ENCODE measurements around the gene AKT2.

The AKT2 gene

DNA sequence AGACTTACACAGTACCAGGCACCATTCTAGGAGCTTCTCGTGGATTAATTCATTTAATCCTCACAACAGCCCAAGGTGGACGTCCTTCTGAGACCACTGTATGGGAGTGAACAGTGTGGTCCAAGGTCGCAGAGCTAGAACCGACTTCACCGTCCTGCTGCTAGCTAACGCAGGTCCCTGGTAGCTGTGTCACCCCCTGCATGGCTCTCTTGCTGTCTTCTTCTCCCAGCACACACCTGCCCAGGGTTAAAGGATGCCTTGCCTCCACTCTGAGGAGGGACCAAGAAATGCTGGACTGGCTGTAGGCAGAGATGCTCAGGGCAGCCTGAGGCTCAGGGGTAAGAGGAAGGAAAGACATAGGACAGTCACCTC is 3.0 kb downstream of the AKT2 start:
- Mint-ChIP-seq H3K4me3 (no peak overlapping the region), H3K9me3 (no peaks in the 10 kb centered on the region), H3K27ac (no peak overlapping the region), H3K4me1 (peaks cover 78% of the 10 kb centered on the region), H3K27me3 (no peaks in the 10 kb centered on the region), H3K36me3 (no peaks in the 10 kb centered on the region)

DNA sequence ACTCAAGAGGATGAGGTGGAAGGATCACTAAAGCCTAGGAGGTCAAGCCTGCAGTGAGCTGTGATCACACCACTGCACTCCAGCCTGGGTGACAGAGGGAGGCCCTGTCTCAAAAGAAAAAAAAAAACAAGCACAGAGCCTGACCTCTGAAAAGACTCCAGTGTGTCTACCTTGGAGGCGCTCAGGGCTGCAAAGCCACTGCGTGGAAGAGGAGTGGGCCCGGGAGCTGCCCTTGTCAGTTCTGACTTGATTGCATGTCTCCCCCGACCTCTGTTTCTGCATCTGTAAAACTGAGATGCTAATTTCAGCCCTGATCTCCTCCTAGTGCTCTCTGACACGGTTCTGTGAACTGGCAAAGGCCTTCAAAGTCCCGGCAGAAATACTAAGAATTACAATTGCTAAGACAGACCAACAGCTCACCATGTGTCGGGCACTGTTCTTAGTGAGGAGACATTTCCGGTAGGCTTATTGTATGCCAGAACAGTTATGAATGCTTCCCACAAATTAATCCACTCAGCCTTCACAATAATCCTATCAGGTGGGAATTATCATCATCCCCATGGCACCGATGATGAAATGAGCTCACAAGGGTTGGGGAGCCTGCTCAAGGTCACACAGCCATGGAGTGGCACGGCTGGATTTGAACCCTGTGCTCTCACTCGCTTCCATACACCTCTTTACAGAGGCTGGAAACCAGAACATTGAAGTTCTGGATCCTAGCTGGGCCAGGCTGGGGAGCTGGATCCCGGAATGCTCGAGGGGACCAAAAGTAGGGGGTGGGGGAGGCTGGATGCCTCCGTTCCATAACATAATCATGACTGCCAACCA is 3.5 kb downstream of the AKT2 start:
- no peak overlapping the region for H3K27ac Mint-ChIP-seq

DNA sequence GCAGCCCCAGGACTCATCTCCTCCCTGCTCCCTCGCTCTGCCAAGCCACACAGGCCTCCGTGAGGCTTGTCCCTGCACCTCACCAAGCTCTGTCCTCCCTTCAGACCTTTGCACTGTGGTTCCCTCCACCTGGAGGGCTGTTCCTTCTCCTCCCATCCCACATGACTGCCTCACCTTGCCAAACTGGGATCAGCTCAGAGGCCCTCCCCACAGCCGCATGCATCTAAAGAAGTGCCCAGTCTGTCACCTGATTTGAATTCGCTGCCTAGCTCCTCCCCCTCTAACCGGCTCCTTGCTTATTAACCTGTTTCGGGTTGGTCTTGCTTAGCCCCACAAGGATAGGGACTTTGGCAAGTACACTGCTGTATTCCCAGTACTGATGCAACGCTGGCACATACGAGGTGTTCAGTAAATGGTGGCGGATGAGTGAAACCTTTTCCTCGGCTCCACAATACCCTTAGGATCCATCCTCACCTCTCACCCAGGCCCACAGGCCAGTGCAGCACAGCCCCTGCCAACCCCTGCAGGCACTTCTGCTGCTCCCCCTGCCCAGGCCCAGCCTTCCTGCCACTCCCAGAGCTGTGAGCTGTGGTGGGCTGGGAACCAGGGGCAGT is 4.4 kb downstream of the AKT2 start:
- Mint-ChIP-seq H3K27me3 (no peaks in the 10 kb centered on the region), H3K36me3 (no peaks in the 10 kb centered on the region), H3K4me1 (peaks cover 78% of the 10 kb centered on the region), H3K27ac (peak overlapping the region; percentile 88), H3K4me3 (peak overlapping the region; percentile 78), H3K9me3 (no peaks in the 10 kb centered on the region)

More for the DNA sequence above, 3.5 kb downstream of the AKT2 start:
- H3K9me3 Mint-ChIP-seq = no peaks in the 10 kb centered on the region
- H3K4me1 Mint-ChIP-seq = peaks cover 78% of the 10 kb centered on the region
- no peaks in the 10 kb centered on the region for H3K36me3 Mint-ChIP-seq
- H3K4me3 Mint-ChIP-seq = no peak overlapping the region
- no peaks in the 10 kb centered on the region for H3K27me3 Mint-ChIP-seq

GRCh38 chr19:40279761-40280607 is 5.2 kb downstream of the AKT2 start:
- Mint-ChIP-seq H3K27me3 (no peaks in the 10 kb centered on the region), H3K4me1 (peaks cover 81% of the 10 kb centered on the region), H3K9me3 (no peaks in the 10 kb centered on the region), H3K36me3 (no peaks in the 10 kb centered on the region), H3K4me3 (peak overlapping the region; percentile 78), H3K27ac (peak overlapping the region; percentile 88)

DNA sequence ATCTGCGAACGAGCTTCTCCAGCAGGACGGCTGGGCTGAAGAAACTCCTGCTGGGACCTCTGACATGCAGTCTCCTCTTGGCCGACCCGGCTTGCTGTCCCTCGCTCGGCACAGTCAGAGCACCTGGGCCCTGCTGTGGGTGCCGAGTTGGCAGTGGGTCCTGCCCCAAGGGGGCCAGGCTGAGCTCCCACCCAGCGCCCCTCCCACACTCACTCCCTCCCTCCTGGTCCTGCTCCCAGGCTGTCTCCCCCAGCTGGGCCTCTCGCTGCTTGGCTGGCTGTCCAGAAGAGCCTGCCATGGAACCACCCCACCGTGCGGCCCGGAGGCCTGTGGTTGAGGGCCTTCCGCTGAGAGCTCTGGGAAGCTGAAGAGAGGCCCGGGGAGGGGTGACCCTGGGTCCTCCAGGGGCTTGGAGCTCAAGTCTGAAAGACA is 6.0 kb downstream of the AKT2 start:
- no peaks in the 10 kb centered on the region for H3K27me3 Mint-ChIP-seq
- H3K9me3 Mint-ChIP-seq = no peaks in the 10 kb centered on the region
- no peak overlapping the region for H3K4me3 Mint-ChIP-seq
- H3K4me1 Mint-ChIP-seq = peaks cover 85% of the 10 kb centered on the region
- H3K36me3 Mint-ChIP-seq = no peaks in the 10 kb centered on the region
- H3K27ac Mint-ChIP-seq = no peak overlapping the region

DNA sequence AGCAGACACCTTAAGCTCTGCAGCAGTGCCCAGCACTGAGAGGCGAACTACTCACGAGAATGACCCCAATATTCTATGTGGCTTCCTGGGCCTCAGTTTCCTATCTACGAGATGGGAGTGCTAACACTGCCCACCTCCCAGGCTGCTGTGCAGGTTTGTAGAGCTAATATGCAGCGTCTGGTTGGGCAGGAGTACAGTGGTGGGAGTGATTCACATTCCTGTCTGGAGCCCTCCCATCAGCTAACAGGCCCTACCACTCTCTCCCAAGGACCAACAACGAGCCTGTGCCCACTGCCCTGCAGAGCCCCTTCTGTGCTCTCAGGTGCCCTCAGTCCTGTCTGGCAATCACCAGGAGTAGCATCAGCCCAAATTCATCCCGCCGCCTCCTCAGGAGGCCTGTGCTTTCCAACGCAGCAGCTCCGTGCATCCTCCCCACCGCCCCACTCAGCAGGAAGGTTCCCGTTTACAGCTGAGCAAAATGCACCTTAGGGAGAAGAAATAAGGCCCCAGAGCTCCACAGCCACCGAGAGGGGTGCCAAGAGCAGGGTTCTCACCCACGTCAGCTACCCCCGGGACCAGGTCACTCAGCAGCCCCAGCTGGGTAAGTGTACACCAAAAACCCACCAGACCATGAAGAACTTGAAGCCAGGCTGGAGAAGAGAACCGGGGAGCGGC is 6.6 kb downstream of the AKT2 start:
- Mint-ChIP-seq H3K27me3 (no peaks in the 10 kb centered on the region), H3K4me3 (no peak overlapping the region), H3K9me3 (no peaks in the 10 kb centered on the region), H3K4me1 (peaks cover 86% of the 10 kb centered on the region), H3K36me3 (no peaks in the 10 kb centered on the region), H3K27ac (no peak overlapping the region)

DNA sequence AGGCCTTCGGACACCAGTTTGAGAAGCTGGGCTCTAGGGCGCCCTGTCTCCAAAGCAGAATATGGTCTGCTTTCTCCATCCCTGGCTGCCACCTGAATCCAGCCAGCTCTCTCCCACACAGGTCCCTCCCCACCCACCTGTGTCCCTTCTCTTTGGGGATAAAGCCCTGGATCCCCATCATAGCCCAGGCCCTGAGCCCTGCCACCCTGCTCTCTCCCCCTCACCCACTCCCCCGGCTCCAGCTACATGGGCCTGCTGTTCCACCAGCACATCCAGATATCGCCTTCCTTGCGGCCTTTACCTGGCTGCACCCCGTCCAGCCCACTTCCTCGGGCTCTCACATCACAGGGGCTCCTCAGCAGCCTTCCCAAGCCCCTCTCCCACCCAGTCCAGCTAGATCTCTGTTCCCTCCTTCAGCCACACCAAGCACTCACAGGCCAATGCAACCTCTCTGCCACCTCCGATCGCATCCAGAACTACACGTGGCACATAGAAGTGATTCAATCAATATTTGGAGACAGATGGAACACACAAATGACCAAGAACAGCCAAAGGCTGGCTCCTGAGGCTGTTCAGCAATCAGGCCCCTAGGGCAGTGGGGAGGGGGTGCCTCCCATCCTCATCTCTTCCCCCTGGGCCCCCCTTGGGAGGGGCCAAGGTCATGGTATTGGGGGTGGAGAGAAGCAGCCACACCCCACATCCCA is 7.6 kb downstream of the AKT2 start:
- no peaks in the 10 kb centered on the region for H3K27me3 Mint-ChIP-seq
- H3K36me3 Mint-ChIP-seq = no peaks in the 10 kb centered on the region
- H3K4me1 Mint-ChIP-seq = peaks cover 84% of the 10 kb centered on the region
- no peak overlapping the region for H3K4me3 Mint-ChIP-seq
- H3K9me3 Mint-ChIP-seq = no peaks in the 10 kb centered on the region
- H3K27ac Mint-ChIP-seq = no peak overlapping the region

DNA sequence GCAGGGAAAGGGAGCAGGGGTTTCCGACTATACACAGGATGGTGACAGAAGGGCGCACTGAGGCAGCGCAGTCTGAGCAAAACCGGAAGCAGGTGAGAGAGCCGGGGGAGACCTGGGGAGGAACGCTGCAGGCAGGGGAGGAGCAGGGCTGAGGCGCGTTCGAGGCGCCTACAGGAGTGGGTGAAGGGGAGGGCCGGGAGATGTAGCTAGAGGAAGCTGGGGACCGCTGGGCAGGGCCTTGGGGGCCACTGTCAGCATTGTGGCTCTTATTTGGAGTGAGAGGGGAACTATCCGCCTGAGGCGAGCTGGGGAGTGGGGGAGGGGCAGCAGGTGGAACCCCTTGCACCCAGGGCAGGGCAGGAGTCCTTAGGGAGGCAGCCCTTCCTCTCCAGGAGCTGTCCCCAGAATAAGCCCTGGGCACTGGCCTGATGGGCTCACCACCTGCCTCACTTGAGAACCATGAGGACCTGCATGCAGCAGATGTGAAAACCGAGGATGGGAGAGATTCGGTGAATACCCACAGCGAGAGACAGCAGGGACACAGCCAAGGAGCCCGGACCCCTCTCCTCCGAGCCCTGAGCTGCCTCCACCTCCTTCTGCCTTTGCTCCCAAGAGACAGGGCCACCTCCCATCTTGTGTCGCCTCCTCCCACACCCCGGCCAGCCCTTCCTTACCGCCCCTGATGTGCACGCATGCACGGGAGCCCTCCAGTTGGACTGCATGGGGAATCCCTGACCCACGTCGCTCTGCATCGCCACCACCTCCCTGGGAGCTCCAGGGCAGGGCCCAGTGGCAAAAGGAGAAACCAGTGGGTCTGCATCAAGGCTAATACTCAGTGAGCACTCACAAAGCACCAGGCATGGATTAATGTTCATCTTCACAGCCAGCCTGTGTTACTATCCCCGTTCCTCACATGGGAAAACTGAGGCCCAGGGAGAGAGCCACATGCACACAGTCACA is 10.3 kb downstream of the AKT2 start:
- no peaks in the 10 kb centered on the region for H3K9me3 Mint-ChIP-seq
- H3K27me3 Mint-ChIP-seq = no peaks in the 10 kb centered on the region
- no peaks in the 10 kb centered on the region for H3K36me3 Mint-ChIP-seq
- peak overlapping the region; percentile 53 for H3K27ac Mint-ChIP-seq
- H3K4me3 Mint-ChIP-seq = peak overlapping the region; percentile 53
- H3K4me1 Mint-ChIP-seq = peaks cover 81% of the 10 kb centered on the region

DNA sequence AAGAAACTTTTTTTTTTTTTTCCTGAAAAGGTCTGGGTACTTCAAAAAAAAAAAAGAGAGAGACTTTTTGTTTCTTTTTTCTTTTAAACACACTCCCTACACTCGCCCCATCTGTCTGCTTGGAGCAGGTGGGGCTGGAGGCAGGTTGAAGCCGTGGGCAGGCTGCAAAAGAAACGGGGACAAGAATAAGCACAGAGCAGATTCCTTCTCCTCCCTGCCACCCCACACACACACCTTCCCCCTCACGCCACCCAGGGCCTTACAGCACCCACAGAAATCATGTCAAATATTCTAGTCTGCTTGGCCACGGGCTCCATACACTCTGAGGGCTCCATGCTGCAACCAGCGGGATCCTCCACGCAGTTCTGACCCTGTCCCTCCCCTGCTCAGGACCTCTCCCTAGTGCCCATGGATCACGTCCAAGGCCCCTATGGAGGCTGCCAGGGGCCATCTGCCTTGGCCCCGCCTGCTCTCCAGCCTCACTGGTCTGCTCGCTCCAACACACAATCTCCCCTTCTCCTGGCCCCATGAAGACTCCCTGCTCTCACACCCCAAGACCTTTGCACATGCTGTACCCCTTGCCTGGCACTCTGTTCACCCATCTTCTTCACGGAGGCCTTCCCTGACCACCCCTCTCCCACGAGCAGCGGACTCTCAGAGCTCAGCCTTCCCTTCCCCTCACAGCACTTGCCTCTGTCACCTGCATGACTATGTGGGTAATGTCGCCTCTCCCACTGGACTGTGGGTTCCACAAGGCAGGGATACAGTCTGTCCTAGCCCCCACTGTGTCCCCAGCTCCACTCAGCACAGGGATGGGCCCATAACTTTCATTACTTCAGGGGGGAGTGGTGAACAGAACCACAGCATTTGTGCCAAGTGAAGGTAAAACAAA is 11.4 kb downstream of the AKT2 start:
- H3K9me3 Mint-ChIP-seq = no peaks in the 10 kb centered on the region
- peak overlapping the region; percentile 53 for H3K4me3 Mint-ChIP-seq
- H3K27me3 Mint-ChIP-seq = no peaks in the 10 kb centered on the region
- peak overlapping the region; percentile 51 for H3K27ac Mint-ChIP-seq
- no peaks in the 10 kb centered on the region for H3K36me3 Mint-ChIP-seq
- H3K4me1 Mint-ChIP-seq = peaks cover 84% of the 10 kb centered on the region

DNA sequence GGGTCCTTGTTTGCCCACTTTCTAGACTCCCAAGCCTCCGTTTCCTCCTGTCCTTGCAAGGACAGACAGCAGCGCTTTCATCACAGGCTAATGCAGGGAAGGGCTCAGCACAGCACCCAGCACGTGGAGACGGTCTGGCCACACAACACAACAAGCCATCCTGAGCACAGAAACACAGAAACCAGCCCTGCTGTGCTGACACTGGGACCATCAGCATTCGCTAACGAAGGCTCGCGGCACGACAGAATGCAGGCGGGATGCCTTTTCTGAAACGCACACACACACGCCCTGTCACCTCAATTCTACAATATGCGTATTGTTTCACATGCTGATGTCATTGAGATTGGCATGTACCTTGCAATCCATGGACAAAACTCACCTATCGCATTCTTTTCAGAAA is 12.9 kb downstream of the AKT2 start:
- H3K4me1 Mint-ChIP-seq = peaks cover 77% of the 10 kb centered on the region
- H3K27me3 Mint-ChIP-seq = no peaks in the 10 kb centered on the region
- peaks cover 1% of the 10 kb centered on the region for H3K36me3 Mint-ChIP-seq
- no peak overlapping the region for H3K4me3 Mint-ChIP-seq
- no peak overlapping the region for H3K27ac Mint-ChIP-seq
- H3K9me3 Mint-ChIP-seq = no peaks in the 10 kb centered on the region

GRCh38 chr19:40271706-40272105 is 13.4 kb downstream of the AKT2 start:
- no peak overlapping the region for H3K4me3 Mint-ChIP-seq
- H3K9me3 Mint-ChIP-seq = no peaks in the 10 kb centered on the region
- H3K27me3 Mint-ChIP-seq = no peaks in the 10 kb centered on the region
- H3K4me1 Mint-ChIP-seq = peaks cover 77% of the 10 kb centered on the region
- H3K36me3 Mint-ChIP-seq = peaks cover 2% of the 10 kb centered on the region
- H3K27ac Mint-ChIP-seq = no peak overlapping the region

- peaks cover 2% of the 10 kb centered on the region for H3K36me3 Mint-ChIP-seq
- H3K4me3 Mint-ChIP-seq = no peak overlapping the region
- H3K9me3 Mint-ChIP-seq = no peaks in the 10 kb centered on the region
- no peaks in the 10 kb centered on the region for H3K27me3 Mint-ChIP-seq
- H3K4me1 Mint-ChIP-seq = peaks cover 69% of the 10 kb centered on the region
- H3K27ac Mint-ChIP-seq = no peak overlapping the region
These were observed 14.6 kb downstream of the AKT2 start for GRCh38 chr19:40270362-40271089.

Measured in activated naive CD4-positive, alpha-beta T cell treated with anti-CD3 and anti-CD28 coated beads, Interleukin-2, amount 50 U/mL, for 24 hours (primary cell).